ENCODE results near the gene CD248.

Gene CD248

GRCh38 chr11:66285250-66285947 is 31.4 kb downstream of the CD248 start:
- TF ChIP-seq ZNF792 (tag by site-specific recombination; IDR thresholded peaks at IDR 0.05), result no peak
- TF ChIP-seq ZNF341 (tag by site-specific recombination; IDR thresholded peaks at IDR 0.05; ENCODE audit: low read depth), result 0 out of 2 replicates have a peak, but pooled peaks have one; percentile 22
- ChIA-PET CTCF (interaction anchor here (1.0 to 1.7 kb wide), 6 partner anchors 22 to 101 kb away, joined by 3 to 7 read pairs (median 4); no protein-coding TSS in a partner anchor), POLR2A (interaction anchor here (0.6 kb wide), 1 partner anchor 62 kb away, joined by 4 read pairs; no protein-coding TSS in a partner anchor)
- Histone ChIP-seq H3K4me1 (ENCODE audit: control insufficient read depth, insufficient read depth, low read length) (no peaks in the 10 kb centered on the region), H3K9me3 (ENCODE audit: control insufficient read depth, insufficient read depth, low read depth, low read length) (no peaks in the 10 kb centered on the region), H3K27ac (ENCODE audit: extremely low read depth, low read depth, low read length) (no peak overlapping the region; the same call in 1 of the 2 replicates), H3K4me3 (ENCODE audit: low read depth, low read length) (no peak overlapping the region), H3K36me3 (ENCODE audit: control insufficient read depth in 2 of 2, insufficient read depth in 1 of 2, low read length in 2 of 2) (peaks cover 0 to 31% of the 10 kb centered on the region in 2 experiments; a peak in 1 of 3 replicates)

GRCh38 chr11:66284526-66285078 is 32.2 kb downstream of the CD248 start:
- ChIA-PET CTCF (interaction anchor here (0.8 to 1.4 kb wide), 4 partner anchors 15 to 62 kb away, joined by 3 to 6 read pairs (median 4); no protein-coding TSS in a partner anchor), POLR2A (interaction anchor here (1.3 kb wide), 1 partner anchor 28 kb away, joined by 3 read pairs; no protein-coding TSS in a partner anchor)
- H3K27ac ChIP-seq (ENCODE audit: extremely low read depth, low read depth, low read length), result no peak overlapping the region
- no peaks in the 10 kb centered on the region for H3K4me1 ChIP-seq (ENCODE audit: control insufficient read depth, insufficient read depth, low read length)
- no peak overlapping the region for H3K4me3 ChIP-seq (ENCODE audit: low read depth, low read length)
- no peak for TF ChIP-seq ZNF292 (tag by site-specific recombination; IDR thresholded peaks at IDR 0.05; ENCODE audit: borderline replicate concordance, low read depth)
- no peak for TF ChIP-seq ZNF571 (tag by site-specific recombination; IDR thresholded peaks at IDR 0.05)
- TF ChIP-seq ZNF184 (tag by site-specific recombination; IDR thresholded peaks at IDR 0.05), result no peak
- TF ChIP-seq ZNF560 (tag by site-specific recombination; IDR thresholded peaks at IDR 0.05; ENCODE audit: borderline replicate concordance), result no peak
- no peak for TF ChIP-seq ZNF585B (tag by site-specific recombination; IDR thresholded peaks at IDR 0.05)
- no peak for TF ChIP-seq KLF8 (tag by site-specific recombination; IDR thresholded peaks at IDR 0.05)
- no peak for TF ChIP-seq ZNF785 (tag by site-specific recombination; IDR thresholded peaks at IDR 0.05)
- no peak for TF ChIP-seq YY1 (tag by site-specific recombination; IDR thresholded peaks at IDR 0.05)
- no peak for TF ChIP-seq ZNF513 (tag by site-specific recombination; IDR thresholded peaks at IDR 0.05)
- TF ChIP-seq ZNF621 (tag by site-specific recombination; IDR thresholded peaks at IDR 0.05), result no peak
- peaks cover 0 to 31% of the 10 kb centered on the region in 2 experiments; a peak in 1 of 3 replicates for H3K36me3 ChIP-seq (ENCODE audit: control insufficient read depth in 2 of 2, insufficient read depth in 1 of 2, low read length in 2 of 2)
- no peaks in the 10 kb centered on the region for H3K9me3 ChIP-seq (ENCODE audit: control insufficient read depth, insufficient read depth, low read depth, low read length)

GRCh38 chr11:66283461-66284105 is 33.3 kb downstream of the CD248 start:
- peaks cover 0 to 31% of the 10 kb centered on the region in 2 experiments; a peak in 1 of 3 replicates for H3K36me3 ChIP-seq (ENCODE audit: control insufficient read depth in 2 of 2, insufficient read depth in 1 of 2, low read length in 2 of 2)
- no peak overlapping the region for H3K27ac ChIP-seq (ENCODE audit: extremely low read depth, low read depth, low read length)
- ChIA-PET CTCF (interaction anchor here (0.6 to 3.8 kb wide), 11 partner anchors 13 to 141 kb away, joined by 3 to 24 read pairs (median 4); no protein-coding TSS in a partner anchor), POLR2A (interaction anchor here (0.6 to 1.3 kb wide), 5 partner anchors 12 to 770 kb away, joined by 3 to 8 read pairs (median 4); no protein-coding TSS in a partner anchor)
- no peaks in the 10 kb centered on the region for H3K9me3 ChIP-seq (ENCODE audit: control insufficient read depth, insufficient read depth, low read depth, low read length)
- H3K4me3 ChIP-seq (ENCODE audit: low read depth, low read length), result no peak overlapping the region
- no peaks in the 10 kb centered on the region for H3K4me1 ChIP-seq (ENCODE audit: control insufficient read depth, insufficient read depth, low read length)
- TF ChIP-seq ZNF580 (tag by site-specific recombination; IDR thresholded peaks at IDR 0.05) (no peak), ZNF19 (tag by site-specific recombination; IDR thresholded peaks at IDR 0.05; ENCODE audit: low read depth) (no peak), ZNF280C (tag by site-specific recombination; IDR thresholded peaks at IDR 0.05) (no peak), ZXDB (tag by site-specific recombination; IDR thresholded peaks at IDR 0.05) (no peak), PRDM2 (tag by site-specific recombination; IDR thresholded peaks at IDR 0.05; ENCODE audit: borderline replicate concordance) (no peak), ZNF561 (tag by site-specific recombination; IDR thresholded peaks at IDR 0.05; ENCODE audit: borderline replicate concordance) (no peak), ZNF24 (tag by site-specific recombination; IDR thresholded peaks at IDR 0.05) (no peak)
